UCSD-AML1 (cell line): Measurements from ENCODE around the gene LRRC4C.

Source experiments
- DNase-seq: peaks from one replicate; lab custom pipeline; 2025; ENCODE audit not compliant: unreplicated experiment; lab: John Stamatoyannopoulos, UW

LRRC4C gene

GRCh38 chr11:40295466-40295865 lies 1164.0 kb downstream of the LRRC4C start:
- DNase-seq: no peak

- DNase-seq: no peak
These were observed 1164.7 kb downstream of the LRRC4C start for GRCh38 chr11:40294741-40295140.

- DNase-seq: no peak
These were observed 1165.1 kb downstream of the LRRC4C start for GRCh38 chr11:40294349-40294735.

- peak; percentile 25 for DNase-seq
These were observed 1165.7 kb downstream of the LRRC4C start for GRCh38 chr11:40293655-40294348.

GRCh38 chr11:40292721-40293508 lies 1166.5 kb downstream of the LRRC4C start:
- no peak for DNase-seq

- DNase-seq: no peak
These were observed 1167.7 kb downstream of the LRRC4C start for GRCh38 chr11:40291741-40292140.

- DNase-seq: no peak
These were observed 1168.1 kb downstream of the LRRC4C start for GRCh38 chr11:40291329-40291728.

- DNase-seq: no peak
These were observed 1169.3 kb downstream of the LRRC4C start for GRCh38 chr11:40290171-40290631.

- no peak for DNase-seq
These were observed 1170.1 kb downstream of the LRRC4C start for GRCh38 chr11:40289370-40289769.

- DNase-seq: no peak
These were observed 1171.3 kb downstream of the LRRC4C start for GRCh38 chr11:40287916-40288803.

- DNase-seq: no peak
These were observed 1173.3 kb downstream of the LRRC4C start for GRCh38 chr11:40286137-40286536.

- no peak for DNase-seq
These were observed 1173.9 kb downstream of the LRRC4C start for GRCh38 chr11:40285558-40285957.

- DNase-seq: no peak
These were observed 1178.3 kb downstream of the LRRC4C start for GRCh38 chr11:40281052-40281580.

GRCh38 chr11:40280159-40281051 lies 1179.0 kb downstream of the LRRC4C start:
- no peak for DNase-seq

GRCh38 chr11:40276960-40277359 lies 1182.5 kb downstream of the LRRC4C start:
- no peak for DNase-seq

- no peak for DNase-seq
These were observed 1185.4 kb downstream of the LRRC4C start for GRCh38 chr11:40274017-40274416.

GRCh38 chr11:40273192-40273732 lies 1186.2 kb downstream of the LRRC4C start:
- DNase-seq: no peak

- DNase-seq: no peak
These were observed 1188.1 kb downstream of the LRRC4C start for GRCh38 chr11:40271361-40271760.

GRCh38 chr11:40269865-40270264 lies 1189.6 kb downstream of the LRRC4C start:
- DNase-seq: no peak

GRCh38 chr11:40268551-40268950 lies 1190.9 kb downstream of the LRRC4C start:
- DNase-seq: no peak
